HG03558 (cell line): ENCODE results near the gene GATAD2A.
"Not testable (repeated sequence)": the region's sequence is repeated elsewhere in the genome, so short reads cannot be mapped to it uniquely, and the experiment has no call there.

Source experiments
- ATAC-seq: cut with Tn5 transposase; IDR thresholded peaks from one replicate; pipeline ENCODE4 v1.9.1; 2021; ENCODE audit warnings: moderate number of reproducible peaks; ENCODE audit not compliant: unreplicated experiment; ENCODE audit errors: extremely low read depth

GATAD2A gene

GRCh38 chr19:19463348-19464117 is 58.1 kb downstream of the GATAD2A start:
- ATAC-seq, result no peak

DNA sequence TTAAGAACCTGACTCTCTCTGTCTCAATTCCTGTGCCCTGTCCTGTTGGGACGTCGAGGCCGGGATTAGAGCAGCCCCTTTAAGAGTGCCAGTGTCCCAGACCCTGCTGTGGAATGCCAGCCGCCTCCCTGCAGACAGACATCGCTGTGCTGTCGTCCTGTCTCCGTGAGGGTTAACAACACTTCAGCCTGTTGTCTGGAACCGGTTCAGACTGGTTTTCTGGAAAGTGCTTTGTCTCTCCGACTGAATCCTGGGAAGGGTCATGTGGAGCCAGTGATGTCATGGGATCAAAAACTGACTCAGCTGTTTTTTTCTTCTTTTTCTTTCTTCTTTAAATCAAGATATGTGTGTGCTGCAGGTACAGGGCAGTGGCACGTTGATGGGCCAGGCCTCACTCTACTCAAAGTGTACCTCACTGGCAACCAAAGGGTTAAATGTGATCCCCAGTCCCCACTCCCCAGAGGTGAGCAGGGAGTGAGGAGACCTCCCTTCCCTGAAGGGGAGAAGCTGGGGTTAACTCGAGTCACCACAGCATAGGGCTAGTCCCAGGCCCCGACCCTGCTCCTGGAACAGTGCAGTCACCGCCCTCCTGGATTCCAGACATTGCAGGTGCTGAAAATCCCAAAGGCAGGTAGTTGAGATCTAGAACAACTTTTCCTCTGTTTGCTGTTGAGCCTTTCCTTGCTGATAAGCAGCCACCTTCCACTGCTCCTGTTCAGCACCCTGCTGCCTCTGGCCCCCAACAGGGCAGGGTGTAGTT is 59.0 kb downstream of the GATAD2A start:
- ATAC-seq, result no peak

- no peak for ATAC-seq
Measured at GRCh38 chr19:19465436-19466070, 60.1 kb downstream of the GATAD2A start.

DNA sequence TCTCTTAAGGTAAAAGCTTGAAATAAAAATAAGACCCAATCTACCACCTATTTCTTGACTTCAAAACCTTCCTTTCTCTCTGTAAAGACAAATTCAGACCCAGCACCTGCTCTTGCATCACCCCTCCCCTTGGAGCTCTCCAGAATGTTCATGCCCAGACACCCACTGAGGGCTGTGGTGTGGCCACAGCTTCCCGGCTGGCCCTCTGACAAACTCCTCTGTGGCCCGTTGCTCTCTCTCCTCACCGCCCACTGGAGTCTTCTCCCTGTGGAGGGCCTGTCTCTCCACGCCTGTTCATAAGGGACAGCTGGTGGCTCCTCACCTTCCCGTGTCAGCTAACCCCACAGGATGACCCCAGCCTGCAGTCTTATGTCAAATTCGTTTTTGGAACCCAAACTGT is 60.7 kb downstream of the GATAD2A start:
- ATAC-seq, result no peak

DNA sequence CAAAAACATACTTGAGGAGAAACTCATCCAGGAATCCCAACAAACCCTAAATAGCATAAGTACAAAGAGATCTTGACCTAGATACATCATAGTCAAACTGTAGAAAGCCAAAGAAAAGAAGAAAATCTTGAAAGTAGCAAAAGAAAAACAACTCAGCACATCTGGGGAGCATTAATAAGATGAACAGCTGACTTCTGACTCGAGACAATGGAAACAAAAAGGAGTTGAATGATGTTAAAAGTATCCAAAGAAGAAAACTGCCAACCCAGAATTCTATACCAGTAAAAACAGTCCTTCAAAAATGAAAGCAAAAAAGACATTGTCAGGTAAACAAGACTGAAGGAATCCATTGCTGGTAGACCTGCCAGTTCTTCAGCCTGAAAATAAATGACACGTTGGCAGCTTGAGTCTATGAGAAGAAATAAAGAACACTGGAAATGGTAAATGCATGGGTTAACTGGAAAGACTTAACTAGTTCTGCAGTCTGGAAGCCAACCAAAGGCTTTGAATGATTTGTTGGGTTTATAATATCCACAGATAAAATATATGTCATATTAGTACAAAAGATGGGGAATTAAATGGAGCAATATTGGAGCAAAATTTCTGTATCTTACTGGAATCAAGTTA is 63.1 kb downstream of the GATAD2A start:
- no peak for ATAC-seq

DNA sequence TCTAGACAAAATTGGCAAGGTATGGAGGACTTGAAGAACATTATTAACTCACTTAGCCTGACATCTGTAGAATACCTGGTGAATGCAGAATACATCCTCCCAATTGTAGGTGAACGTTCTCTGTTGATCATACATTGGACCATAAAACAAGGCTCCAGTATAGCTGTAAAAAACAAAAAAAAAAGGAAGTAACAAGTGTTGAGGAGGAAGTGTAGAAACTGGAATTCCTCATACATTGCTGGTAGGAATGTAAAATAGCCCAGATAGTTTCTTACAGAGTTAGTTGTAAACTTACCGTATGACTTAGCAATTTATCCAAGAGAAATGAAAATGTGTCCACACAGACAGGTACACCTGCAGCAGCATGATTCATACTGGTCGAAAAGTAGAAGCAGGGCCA is 65.1 kb downstream of the GATAD2A start:
- ATAC-seq, result no peak

GRCh38 chr19:19471682-19472081 is 66.2 kb downstream of the GATAD2A start:
- no peak for ATAC-seq

DNA sequence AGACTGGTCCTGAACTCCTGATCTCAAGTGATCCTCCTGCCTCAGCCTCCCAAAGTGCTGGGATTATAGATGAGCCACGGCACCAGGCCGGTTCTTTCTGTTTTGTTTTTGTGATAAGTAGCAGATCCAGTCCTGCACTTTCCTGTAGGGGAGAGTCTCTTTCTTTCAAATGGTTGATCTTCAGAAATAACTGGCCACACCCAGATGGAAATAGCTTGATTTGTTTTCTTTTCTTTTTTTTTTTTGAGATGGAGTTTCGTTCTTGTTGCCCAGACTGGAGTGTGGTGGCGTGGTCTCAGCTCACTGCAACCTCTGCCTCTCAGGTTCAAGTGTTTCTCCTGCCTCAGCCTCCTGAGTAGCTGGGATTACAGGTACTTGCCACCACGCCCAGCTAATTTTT is 66.6 kb downstream of the GATAD2A start:
- not testable (repeated sequence) for ATAC-seq

GRCh38 chr19:19475015-19475765 is 69.7 kb downstream of the GATAD2A start:
- ATAC-seq, result no peak

- ATAC-seq, result no peak
Measured at GRCh38 chr19:19475849-19476828, 70.7 kb downstream of the GATAD2A start.

DNA sequence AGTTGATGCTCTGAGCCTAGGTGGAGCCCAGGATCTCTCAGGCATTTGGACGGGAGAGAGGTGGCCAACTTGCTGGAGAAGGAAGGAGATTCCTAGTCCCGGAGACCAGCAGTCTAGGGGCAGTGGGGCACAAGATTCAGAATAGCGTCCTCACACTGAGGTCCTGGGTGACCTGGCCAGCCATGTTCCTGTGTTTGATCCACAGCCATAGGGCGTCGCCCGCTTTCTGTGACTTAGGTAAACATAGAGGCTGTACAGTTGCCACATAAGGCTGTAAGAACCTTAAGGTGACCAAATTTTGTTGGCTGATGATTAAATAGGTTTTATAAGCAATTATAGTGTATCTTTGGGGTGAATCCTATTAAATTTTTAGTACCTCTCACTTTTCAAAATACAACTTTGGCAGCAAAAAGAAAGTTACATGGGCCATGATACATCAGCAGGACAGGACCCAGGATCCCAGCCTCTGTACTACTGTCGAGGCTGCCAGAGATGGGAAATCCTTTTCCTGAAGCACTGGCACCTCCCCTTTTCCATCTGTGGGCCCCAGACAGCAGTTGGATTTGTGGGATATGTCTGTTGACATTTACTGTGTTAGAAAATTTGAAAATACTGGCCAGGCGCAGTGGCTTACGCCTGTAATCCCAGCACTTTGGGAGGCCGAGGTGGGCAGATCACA is 72.4 kb downstream of the GATAD2A start:
- ATAC-seq, result no peak

- no peak for ATAC-seq
Measured at GRCh38 chr19:19480688-19481087, 75.2 kb downstream of the GATAD2A start.

GRCh38 chr19:19482809-19483596 is 77.5 kb downstream of the GATAD2A start:
- no peak for ATAC-seq

- no peak for ATAC-seq
Measured at GRCh38 chr19:19485161-19485997, 79.9 kb downstream of the GATAD2A start.

DNA sequence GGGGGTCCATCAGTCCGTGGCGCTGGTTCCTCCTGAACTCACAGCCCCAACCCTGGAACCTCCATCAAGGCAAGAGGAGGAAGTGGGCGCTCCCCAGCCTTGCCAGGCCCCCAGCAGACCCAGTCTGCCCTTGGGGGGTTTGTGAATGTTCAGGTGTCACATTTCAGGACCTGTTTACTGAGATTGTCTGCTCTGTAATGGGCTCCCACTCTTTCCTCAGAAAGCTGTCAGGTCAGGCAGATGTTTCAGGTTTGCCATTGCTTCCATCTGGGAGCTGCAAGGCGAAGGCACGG is 80.5 kb downstream of the GATAD2A start:
- no peak for ATAC-seq

DNA sequence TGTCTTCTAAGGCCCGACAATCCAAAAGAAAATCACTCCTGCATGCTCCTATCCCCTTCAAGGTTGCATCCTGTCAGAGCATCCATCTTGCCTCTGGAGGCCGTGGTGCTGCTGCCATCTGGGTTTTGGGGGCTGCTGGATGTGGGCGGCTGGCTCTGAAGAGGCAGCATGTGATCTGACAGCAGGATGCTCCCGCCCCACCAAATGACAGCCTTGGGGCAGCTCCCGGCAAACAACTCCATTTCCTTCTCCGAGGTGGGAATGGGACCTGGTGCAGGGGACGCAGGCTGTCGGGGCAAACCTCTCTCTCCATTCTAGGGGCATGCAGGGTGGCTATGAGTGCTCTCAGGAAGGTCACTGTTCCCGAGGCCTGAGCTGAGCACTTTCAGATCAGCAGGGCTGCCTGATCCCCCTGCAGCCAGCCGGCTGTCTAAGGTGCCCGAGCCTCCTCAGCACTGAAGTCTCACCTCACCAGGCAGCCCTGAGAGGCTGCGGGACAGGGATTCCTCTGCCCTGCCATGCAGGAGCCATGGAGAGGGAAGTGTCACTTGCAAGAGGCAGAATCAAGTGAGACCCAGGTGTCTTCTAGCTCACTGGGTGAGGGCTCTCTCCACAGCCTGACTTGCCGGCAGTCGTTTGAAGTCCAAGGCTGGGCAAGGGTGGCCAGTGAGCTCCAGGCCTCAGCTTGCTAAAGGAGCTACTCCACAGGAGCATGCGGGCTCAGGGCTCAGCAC is 81.0 kb downstream of the GATAD2A start:
- no peak for ATAC-seq
